Left lung (tissue), 10 donors: ENCODE measurements around the gene LHX5. TPM values are rescaled to one million over a fixed set of nuclear protein-coding genes. Genes with fewer than 3 reads are reported as not detected.

Source experiments
- ATAC-seq: fragments of 200-7000 bp; cut with Tn5 transposase; one replicate; pipeline ENCODE4 v1.9.1; 2020; ENCODE audit warnings: moderate library complexity
- DNase-seq, 4 donors: peaks; one replicate each; pipeline ENCODE4 v3.0.0-alpha.2; 2013 to 2020
- H3K27ac ChIP-seq, 2 donors: fragments of 200-600 bp; sonication (generic) in 1 of 2; one replicate each; pipeline versions ENCODE4 v1.5.0 to v1.8.0; 2020 to 2021
- H3K27me3 ChIP-seq, 2 donors: fragments of 200-600 bp; sonication (generic) in 1 of 2; one replicate each; pipeline versions ENCODE4 v1.5.0 to v1.8.0; 2020 to 2021
- H3K36me3 ChIP-seq, 2 donors: fragments of 200-600 bp; sonication (generic) in 1 of 2; one replicate each; pipeline versions ENCODE4 v1.5.0 to v1.8.0; 2020 to 2021
- H3K4me1 ChIP-seq, 2 donors: fragments of 200-600 bp; one replicate each; pipeline ENCODE4 v1.8.0; 2021
- H3K4me3 ChIP-seq, 2 donors: fragments of 200-600 bp; sonication (generic) in 1 of 2; one replicate each; pipeline versions ENCODE4 v1.5.0 to v1.8.0; 2020 to 2021; ENCODE audit warnings: mild to moderate bottlenecking in 1 of 2
- H3K9me3 ChIP-seq, 2 donors: fragments of 200-600 bp; sonication (generic) in 1 of 2; one replicate each; pipeline versions ENCODE4 v1.5.0 to v1.8.0; 2020 to 2021
- CTCF ChIP-seq, 2 donors: fragments of 200-600 bp; sonication (generic) in 1 of 2; IDR thresholded peaks; one replicate each; pipeline versions ENCODE4 v1.5.0 to v1.8.0; 2021; ENCODE audit warnings: antibody characterized with exemption in 2 of 2
- intact Hi-C, 2 donors: fragments of 100-400 bp; cut with DNase I; formaldehyde crosslinking; loops; one replicate each; pipeline versions ENCODE4 v1.11.2 to v1.14.2; 2022
- polyA plus RNA-seq, 6 donors: library from polyadenylated mRNA; unstranded; fragments of 120-200 nt; gene quantifications; one replicate each; pipeline ENCODE4 v1.2.1, GENCODE V29; 2013; ENCODE audit not compliant: insufficient read length in 6 of 6
- total RNA-seq, 2 donors: library from RNA; stranded (reverse); fragmentation: NEBNext Ultra II Directional; extraction: Animal tissue kit (Norgen Biotek cat#: 25700); gene quantifications; one replicate each; pipeline ENCODE4 v1.2.1, GENCODE V29; 2021
- donor health status: DM: no; HTN: yes; CAD: no.
- donor health status: DM: no; HTN: no; CAD: no.

LHX5 gene
- total and polyA plus RNA-seq, 8 donors = not detected

DNA sequence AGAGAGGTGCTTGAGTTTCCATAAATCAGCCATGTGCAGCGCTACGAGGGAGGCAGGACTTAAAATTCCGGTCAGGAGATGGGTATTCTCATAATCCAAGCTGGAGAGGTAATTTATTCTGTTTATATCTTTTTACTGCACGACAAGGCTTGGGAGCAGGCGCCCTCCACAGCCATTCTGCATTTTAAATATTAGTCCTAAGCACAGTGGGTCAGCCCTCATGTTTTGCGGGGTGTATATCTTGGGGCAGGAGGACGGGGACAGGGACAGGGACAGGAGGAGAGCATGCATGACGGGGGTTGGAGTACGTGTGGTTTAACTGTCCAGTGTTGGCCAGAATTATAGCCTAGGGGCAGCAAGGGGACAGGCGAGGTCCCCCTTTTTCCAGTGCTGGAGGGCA lies 14.5 kb downstream of the LHX5 start:
- no peak overlapping the region for H3K4me3 ChIP-seq
- intact Hi-C loops = no loop called here
- peaks cover 0 to under 1% of the 10 kb centered on the region in 2 donors for H3K4me1 ChIP-seq
- H3K36me3 ChIP-seq = no peaks in the 10 kb centered on the region
- H3K27ac ChIP-seq = no peak overlapping the region
- no peak for TF ChIP-seq CTCF (IDR thresholded peaks at IDR 0.05)
- H3K27me3 ChIP-seq = peaks cover 12 to 90% of the 10 kb centered on the region in 2 donors
- DNase-seq (peak in 1 of 4 donors; percentile 4), ATAC-seq (no peak)
- no peaks in the 10 kb centered on the region for H3K9me3 ChIP-seq

DNA sequence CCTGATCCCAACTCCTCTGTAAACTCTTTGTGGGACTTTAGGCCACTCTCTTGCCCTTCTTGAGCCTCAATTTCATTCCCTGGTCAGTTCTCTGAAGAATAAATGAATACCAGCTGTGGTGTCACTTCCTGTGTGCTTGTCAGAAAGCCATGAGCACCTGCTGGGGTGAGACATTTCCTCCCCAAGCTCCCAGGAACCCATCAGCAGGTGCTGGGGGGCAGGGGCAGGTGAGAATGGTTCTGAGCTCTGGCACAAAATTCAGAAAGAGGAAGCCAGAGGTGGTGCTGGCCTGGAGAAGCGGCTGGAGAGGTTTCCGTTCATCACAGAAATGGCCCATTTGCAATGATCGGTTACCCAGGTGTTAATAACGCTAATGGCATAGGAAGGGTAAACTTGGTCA lies 14.9 kb downstream of the LHX5 start:
- Histone ChIP-seq H3K9me3 (no peaks in the 10 kb centered on the region), H3K27ac (no peak overlapping the region), H3K27me3 (peaks cover 8 to 86% of the 10 kb centered on the region in 2 donors), H3K4me1 (no peaks in the 10 kb centered on the region), H3K4me3 (no peak overlapping the region), H3K36me3 (no peaks in the 10 kb centered on the region)
- ATAC-seq (no peak), DNase-seq (peak in 1 of 4 donors; percentile 2)
- intact Hi-C loops = no loop called here
- no peak for TF ChIP-seq CTCF (IDR thresholded peaks at IDR 0.05)

DNA sequence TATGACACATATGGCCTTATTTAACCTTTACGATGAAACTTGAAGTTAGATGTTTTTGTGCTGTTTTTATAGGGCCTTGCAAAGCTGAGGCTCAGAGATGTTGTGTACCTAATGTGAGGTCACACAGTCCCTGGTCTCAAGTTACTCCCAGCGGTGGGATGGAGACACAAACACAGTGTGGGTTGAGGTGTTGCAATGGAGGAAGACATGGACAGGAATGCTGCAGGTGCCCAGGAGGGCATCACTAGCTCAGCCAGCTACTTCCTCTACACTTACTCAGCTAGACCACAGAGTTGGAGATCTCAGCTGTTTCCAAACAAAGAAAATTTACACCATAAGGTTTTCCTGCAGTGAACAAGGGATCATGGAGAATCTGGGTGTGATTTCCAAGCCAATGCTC lies 15.5 kb downstream of the LHX5 start:
- Histone ChIP-seq H3K9me3 (no peaks in the 10 kb centered on the region), H3K27ac (no peak overlapping the region), H3K27me3 (peaks cover 3 to 80% of the 10 kb centered on the region in 2 donors), H3K4me3 (no peak overlapping the region), H3K36me3 (no peaks in the 10 kb centered on the region), H3K4me1 (no peaks in the 10 kb centered on the region)
- ATAC-seq (no peak), DNase-seq (no peak)
- TF ChIP-seq CTCF (IDR thresholded peaks at IDR 0.05) = no peak
- intact Hi-C loops = no loop called here

DNA sequence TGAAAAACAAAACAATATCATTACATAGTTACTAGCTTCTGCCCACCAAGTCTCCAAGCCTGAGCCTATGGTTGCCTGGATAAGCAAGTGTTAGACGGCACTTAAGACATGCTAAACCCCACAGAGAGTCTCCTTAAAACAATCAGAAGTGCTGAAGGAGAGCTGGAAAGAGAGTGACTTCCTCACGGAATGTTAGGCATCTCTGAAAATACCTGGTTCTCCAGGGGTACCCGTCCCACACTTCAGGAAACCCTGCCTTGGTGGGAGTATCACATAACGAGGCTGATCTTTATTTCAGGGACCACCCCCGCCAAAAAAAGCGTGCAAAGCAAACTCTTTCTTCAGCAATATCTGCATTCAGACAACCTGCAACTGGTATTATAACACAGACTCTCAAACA lies 18.3 kb downstream of the LHX5 start:
- no peak overlapping the region for H3K4me3 ChIP-seq
- no peak for TF ChIP-seq CTCF (IDR thresholded peaks at IDR 0.05)
- no peak overlapping the region for H3K27ac ChIP-seq
- no peaks in the 10 kb centered on the region for H3K9me3 ChIP-seq
- intact Hi-C loops = no loop called here
- peaks cover 0 to 64% of the 10 kb centered on the region in 2 donors for H3K27me3 ChIP-seq
- no peaks in the 10 kb centered on the region for H3K36me3 ChIP-seq
- DNase-seq (no peak), ATAC-seq (no peak)
- no peaks in the 10 kb centered on the region for H3K4me1 ChIP-seq

- no peak for ATAC-seq
- Histone ChIP-seq H3K36me3 (no peaks in the 10 kb centered on the region), H3K9me3 (no peaks in the 10 kb centered on the region), H3K4me3 (no peak overlapping the region), H3K27ac (no peak overlapping the region), H3K27me3 (peaks cover 0 to 64% of the 10 kb centered on the region in 2 donors), H3K4me1 (no peaks in the 10 kb centered on the region)
- no peak for TF ChIP-seq CTCF (IDR thresholded peaks at IDR 0.05)
- intact Hi-C loops = no loop called here
- DNase-seq = no peak
Observed at GRCh38 chr12:113452458-113452857, 19.2 kb downstream of the LHX5 start.
